H1 (cell line): ENCODE measurements around the gene FES. TPM values are rescaled to one million over a fixed set of nuclear protein-coding genes. Genes with fewer than 3 reads are reported as not detected.

ENCODE experiments used
- CTCF ChIA-PET: fragments of 300-600 bp; sonication (Branson Sonifier 250); formaldehyde crosslinking; loops from one replicate; lab custom pipeline; 2021; ENCODE audit not compliant: partially characterized antibody; lab: Charles Lee
- POLR2A ChIA-PET: fragments of 300-600 bp; sonication (Branson Sonifier 250); formaldehyde crosslinking; loops from one replicate; lab custom pipeline; 2021; ENCODE audit warnings: inconsistent platforms; ENCODE audit not compliant: partially characterized antibody; lab: Charles Lee
- DNase-seq, 2 experiments: peaks; one replicate each; pipeline versions ENCODE4 v3.0.0 to v3.0.0-alpha.2; 2010 to 2022; ENCODE audit warnings: low spot score in 2 of 2, low read depth in 1 of 2, mixed read lengths in 1 of 2
- FAIRE-seq: peaks from 2 replicates; lab custom pipeline; 2011; peaks lifted over from hg19 to GRCh38; lab: Jason Lieb, UNC
- H2AFZ ChIP-seq: 2 replicates; pipeline ENCODE4 v1.8.1; 2012; ENCODE audit warnings: low read length, inconsistent platforms
- H2AK5ac ChIP-seq: 2 replicates; pipeline ENCODE4 v1.6.1; 2013; ENCODE audit warnings: low read depth, low read length
- H2BK120ac ChIP-seq: replicated peaks from 2 replicates; pipeline ENCODE3; 2013; ENCODE audit warnings: low read depth, low read length, inconsistent platforms
- H2BK12ac ChIP-seq: 2 replicates; pipeline ENCODE4 v1.6.1; 2013; ENCODE audit warnings: low read depth, low read length
- H2BK15ac ChIP-seq: 2 replicates; pipeline ENCODE4 v1.6.1; 2013; ENCODE audit warnings: low read length
- H2BK20ac ChIP-seq: 2 replicates; pipeline ENCODE4 v1.6.1; 2013; ENCODE audit warnings: low read length
- H2BK5ac ChIP-seq: 2 replicates; pipeline ENCODE4 v1.6.1; 2013; ENCODE audit warnings: low read depth, low read length
- H3K14ac ChIP-seq: 2 replicates; pipeline ENCODE4 v1.6.1; 2013; ENCODE audit warnings: inconsistent platforms; ENCODE audit not compliant: insufficient read length
- H3K18ac ChIP-seq: 2 replicates; pipeline ENCODE4 v1.6.1; 2013; ENCODE audit warnings: low read length; ENCODE audit errors: extremely low read depth
- H3K23ac ChIP-seq: 2 replicates; pipeline ENCODE4 v1.6.1; 2013; ENCODE audit warnings: inconsistent platforms; ENCODE audit not compliant: insufficient read length
- H3K23me2 ChIP-seq: 2 replicates; pipeline ENCODE4 v1.6.1; 2013; ENCODE audit warnings: low read depth, low read length
- H3K27ac ChIP-seq: 2 replicates; pipeline ENCODE4 v1.6.1; 2011; ENCODE audit warnings: low read depth, low read length, inconsistent platforms
- H3K27me3 ChIP-seq, 4 experiments: replicated peaks in 1 of 4; 1 replicate in 1 of 4; 2 replicates in 3 of 4; pipeline versions ENCODE4 v1.6.1 to v1.8.1; 2011 to 2013; ENCODE audit warnings: low read length in 3 of 4, mild to moderate bottlenecking in 3 of 4, inconsistent platforms in 2 of 4, mixed read lengths in 2 of 4, moderate library complexity in 1 of 4; ENCODE audit not compliant: control insufficient read depth in 3 of 4, insufficient read depth in 3 of 4; ENCODE audit errors: extremely low read depth in 1 of 4
- H3K36me3 ChIP-seq, 4 experiments: 2 replicates each; pipeline versions ENCODE4 v1.6.1 to v1.8.1; 2011 to 2013; ENCODE audit warnings: mild to moderate bottlenecking in 4 of 4, low read length in 3 of 4, moderate library complexity in 2 of 4, control low read depth in 1 of 4, inconsistent platforms in 1 of 4; ENCODE audit not compliant: insufficient read depth in 4 of 4, control insufficient read depth in 2 of 4
- H3K4ac ChIP-seq: replicated peaks from 2 replicates; pipeline ENCODE3; 2013; ENCODE audit warnings: low read length, low read depth, mixed read lengths, inconsistent platforms; ENCODE audit not compliant: insufficient read length
- H3K4me1 ChIP-seq, 4 experiments: replicated peaks in 1 of 4; 1 replicate in 1 of 4; 2 replicates in 3 of 4; pipeline versions ENCODE4 v1.6.1 to v1.8.1; 2011 to 2013; ENCODE audit warnings: low read length in 3 of 4, inconsistent platforms in 2 of 4, mixed read lengths in 1 of 4; ENCODE audit not compliant: insufficient read depth in 4 of 4, control insufficient read depth in 3 of 4
- H3K4me2 ChIP-seq, 2 experiments: 2 replicates each; pipeline versions ENCODE4 v1.6.1 to v1.8.1; 2011 to 2013; ENCODE audit warnings: low read depth in 2 of 2, low read length in 2 of 2, control low read depth in 1 of 2, inconsistent platforms in 1 of 2, mild to moderate bottlenecking in 1 of 2; ENCODE audit not compliant: insufficient read depth in 1 of 2
- H3K4me3 ChIP-seq, 4 experiments: fragments of 200-600, 300-600 bp in 1 of 4; sonication (generic), shearing (Covaris generic), sonication (Bioruptor Twin) in 1 of 4; 2 replicates each; pipeline versions ENCODE4 v1.5.1 to v1.8.1; 2011 to 2016; ENCODE audit warnings: low read length in 4 of 4, low read depth in 3 of 4, control low read depth in 2 of 4, inconsistent platforms in 2 of 4, mild to moderate bottlenecking in 2 of 4, mixed read lengths in 1 of 4, moderate library complexity in 1 of 4; ENCODE audit not compliant: insufficient read depth in 2 of 4; ENCODE audit errors: extremely low read depth in 1 of 4
- H3K56ac ChIP-seq: replicated peaks from 2 replicates; pipeline ENCODE3; 2013; ENCODE audit warnings: low read depth, mild to moderate bottlenecking, mixed read lengths, low read length, inconsistent platforms; ENCODE audit not compliant: insufficient read length
- H3K79me1 ChIP-seq: 2 replicates; pipeline ENCODE4 v1.6.1; 2013; ENCODE audit warnings: low read depth, low read length, control low read depth
- H3K79me2 ChIP-seq, 2 experiments: 2 replicates each; pipeline versions ENCODE4 v1.6.1 to v1.8.1; 2012 to 2013; ENCODE audit warnings: low read length in 2 of 2, mild to moderate bottlenecking in 2 of 2, inconsistent platforms in 1 of 2; ENCODE audit not compliant: insufficient read depth in 2 of 2, control insufficient read depth in 1 of 2
- H3K9ac ChIP-seq, 4 experiments: replicated peaks in 1 of 4; 1 replicate in 1 of 4; 2 replicates in 3 of 4; pipeline versions ENCODE4 v1.6.1 to v1.8.1; 2011 to 2013; ENCODE audit warnings: low read depth in 3 of 4, low read length in 3 of 4, control low read depth in 2 of 4, mild to moderate bottlenecking in 2 of 4, moderate library complexity in 2 of 4, inconsistent platforms in 1 of 4; ENCODE audit errors: extremely low read depth in 1 of 4
- H3K9me3 ChIP-seq, 2 experiments: 2 replicates each; pipeline versions ENCODE4 v1.6.1 to v1.8.1; 2012 to 2013; ENCODE audit warnings: mild to moderate bottlenecking in 2 of 2, moderate library complexity in 2 of 2, control low read depth in 1 of 2, inconsistent platforms in 1 of 2, low read depth in 1 of 2, low read length in 1 of 2, mixed read lengths in 1 of 2; ENCODE audit not compliant: insufficient read depth in 2 of 2
- H4K20me1 ChIP-seq, 2 experiments: replicated peaks in 1 of 2; 2 replicates each; pipeline versions ENCODE3 to v1.8.1; 2011 to 2013; ENCODE audit warnings: inconsistent platforms in 2 of 2, low read length in 2 of 2, mild to moderate bottlenecking in 1 of 2; ENCODE audit not compliant: insufficient read depth in 2 of 2, control insufficient read depth in 1 of 2
- H4K5ac ChIP-seq: 2 replicates; pipeline ENCODE4 v1.6.1; 2013; ENCODE audit warnings: low read length, low read depth, mixed read lengths, inconsistent platforms; ENCODE audit not compliant: insufficient read length
- H4K8ac ChIP-seq: 2 replicates; pipeline ENCODE4 v1.8.0; 2013; ENCODE audit warnings: mild to moderate bottlenecking, moderate library complexity, low read length, inconsistent platforms; ENCODE audit not compliant: insufficient read depth; ENCODE audit errors: extremely low read depth
- H4K91ac ChIP-seq: replicated peaks from 2 replicates; pipeline ENCODE3; 2013; ENCODE audit warnings: low read length, mixed read lengths, inconsistent platforms; ENCODE audit not compliant: insufficient read length
- SIN3A ChIP-seq, 2 experiments: IDR thresholded peaks in 1 of 2; conservative IDR thresholded peaks in 1 of 2; 2 replicates each; pipeline ENCODE4 v1.6.1; 2011 to 2012; ENCODE audit warnings: low read length in 2 of 2, improper control_type of control experiment in 1 of 2, low read depth in 1 of 2, mild to moderate bottlenecking in 1 of 2
- WGBS, 2 experiments: shearing (Covaris generic) in 1 of 2; methylation state at CpG; one replicate each; pipeline versions ENCODE4 v1.1.6 to v1.1.7; 2013 to 2015; ENCODE audit warnings: low lambda C conversion rate in 2 of 2, mixed read lengths in 2 of 2, inconsistent platforms in 1 of 2, low coverage in 1 of 2, missing lambda C conversion rate in 1 of 2; ENCODE audit not compliant: insufficient replicate concordance in 2 of 2, insufficient coverage in 1 of 2, insufficient read length in 1 of 2; ENCODE audit errors: extremely low coverage in 1 of 2, missing lambda C conversion rate in 1 of 2; 5-methylcytosine and 5-hydroxymethylcytosine counted together
- polyA plus RNA-seq, 7 experiments: library from polyadenylated mRNA; depleted of rRNA in 3 of 7; stranded (reverse) in 5 of 7; unstranded in 2 of 7; fragments of >200 nt in 5 of 7; fragments of 200-250 nt in 2 of 7; gene quantifications; 1 replicate in 5 of 7; 2 replicates in 1 of 7; 4 replicates in 1 of 7; pipeline versions ENCODE4 v1.2.1 to v1.2.3, GENCODE V29; 2011 to 2013; ENCODE audit warnings: missing spikeins in 2 of 7, mixed read lengths in 2 of 7
- total RNA-seq: library from RNA; stranded (reverse); fragmentation: NEBNext Ultra II Directional; extraction: Animal tissue kit (Norgen Biotek cat#: 25700); gene quantifications from 2 replicates; pipeline ENCODE4 v1.2.1, GENCODE V29; 2021

FES gene
- total and polyA plus RNA-seq, 2 of the 8 experiments (the other 6 are each of a cell fraction or from before 2014, with no cell fraction given): 8.5 to 8.6 TPM

DNA sequence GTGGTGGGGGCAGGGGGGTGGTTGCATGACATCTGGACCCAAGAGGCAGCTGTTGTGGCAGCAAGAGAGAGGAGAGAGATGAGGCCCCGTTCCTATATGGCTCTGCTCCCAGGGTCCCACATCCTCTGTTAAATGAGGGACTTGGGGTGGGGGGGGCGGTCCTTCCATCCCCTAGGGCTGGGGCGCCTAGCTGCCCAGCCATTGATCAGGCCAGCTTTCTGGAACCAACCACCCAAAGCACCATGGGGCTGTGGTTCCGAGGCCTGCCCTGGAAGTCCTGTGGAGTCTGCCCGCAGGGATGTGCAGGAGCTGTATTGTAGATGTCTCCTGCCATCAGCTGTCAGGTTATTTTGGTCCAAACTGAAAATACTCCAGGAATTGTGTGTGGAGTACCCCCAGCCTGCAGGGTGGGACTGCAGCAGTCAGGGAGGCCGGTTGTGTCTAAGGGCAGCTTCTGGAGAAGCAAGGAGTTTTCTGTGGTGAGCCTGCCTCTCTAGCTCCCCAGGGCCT, 10.8 kb upstream of the FES start:
- Histone ChIP-seq H3K23ac (no peak overlapping the region), H3K27me3 (no peaks in the 10 kb centered on the region), H3K23me2 (peaks cover 4% of the 10 kb centered on the region; the same call in 1 of the 2 replicates), H2AK5ac (no peak overlapping the region), H4K20me1 (peaks cover 0 to 2% of the 10 kb centered on the region in 2 experiments), H3K9ac (no peak overlapping the region), H3K9me3 (no peaks in the 10 kb centered on the region), H3K4me3 (0 out of 8 replicates have a peak overlapping the region, but pooled peaks of 1 of the 4 experiments have one; percentile 13), H3K4me1 (peaks cover 23 to 41% (median 28%) of the 10 kb centered on the region in 4 experiments), H3K4me2 (peak overlapping the region; percentile 52 to 69; a peak in 3 of 4 replicates), H3K27ac (peak overlapping the region; percentile 55), H4K5ac (no peak overlapping the region), H2BK20ac (peak overlapping the region; percentile 43), H3K79me2 (peaks cover 0 to 5% of the 10 kb centered on the region in 2 experiments; a peak in 2 of 4 replicates), H2BK12ac (no peak overlapping the region), H2BK15ac (no peak overlapping the region), H2BK120ac (no peak overlapping the region), H4K8ac (no peak overlapping the region; the same call in 1 of the 2 replicates), H3K4ac (no peak overlapping the region), H3K14ac (no peak overlapping the region), H3K36me3 (peaks cover 0 to 10% (median 4%) of the 10 kb centered on the region in 4 experiments; a peak in 3 of 8 replicates), H2AFZ (no peak overlapping the region), H2BK5ac (peak overlapping the region; percentile 47; the same call in 1 of the 2 replicates), H3K79me1 (peaks cover 2% of the 10 kb centered on the region; the same call in 1 of the 2 replicates), H3K18ac (peak overlapping the region; percentile 44), H4K91ac (peak overlapping the region; percentile 76), H3K56ac (no peak overlapping the region)
- WGBS, 2 experiments: 90% methylated on average over 5 of the region's 6 CpGs; no CpG with 5 or more reads in 1 of the 2 experiments
- no peak for FAIRE-seq
- ChIA-PET POLR2A (interaction anchor here (0.6 to 1.8 kb wide), 4 partner anchors 11 to 87 kb away, joined by 3 to 13 read pairs (median 4); partner anchors contain the start of gene FES), CTCF (interaction anchor here (0.6 to 2.5 kb wide), 8 partner anchors 8 to 538 kb away, joined by 3 to 28 read pairs (median 3); partner anchors contain the start of gene FES)
- DNase-seq: no peak
- no peak for TF ChIP-seq SIN3A (conservative IDR thresholded peaks at IDR 0.05 in 1 of 2, IDR thresholded peaks at IDR 0.05 in 1 of 2; ENCODE audit: low read depth in 1 of 2, low read length in 2 of 2)
